HG02759 (cell line): ENCODE data around the gene TAS2R50.

Experiments used
- ATAC-seq: cut with Tn5 transposase; IDR thresholded peaks from one replicate; pipeline ENCODE4 v1.9.1; 2021; ENCODE audit warnings: mild to moderate bottlenecking, moderate library complexity; ENCODE audit not compliant: unreplicated experiment

The TAS2R50 gene, protein sequence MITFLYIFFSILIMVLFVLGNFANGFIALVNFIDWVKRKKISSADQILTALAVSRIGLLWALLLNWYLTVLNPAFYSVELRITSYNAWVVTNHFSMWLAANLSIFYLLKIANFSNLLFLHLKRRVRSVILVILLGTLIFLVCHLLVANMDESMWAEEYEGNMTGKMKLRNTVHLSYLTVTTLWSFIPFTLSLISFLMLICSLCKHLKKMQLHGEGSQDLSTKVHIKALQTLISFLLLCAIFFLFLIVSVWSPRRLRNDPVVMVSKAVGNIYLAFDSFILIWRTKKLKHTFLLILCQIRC

DNA sequence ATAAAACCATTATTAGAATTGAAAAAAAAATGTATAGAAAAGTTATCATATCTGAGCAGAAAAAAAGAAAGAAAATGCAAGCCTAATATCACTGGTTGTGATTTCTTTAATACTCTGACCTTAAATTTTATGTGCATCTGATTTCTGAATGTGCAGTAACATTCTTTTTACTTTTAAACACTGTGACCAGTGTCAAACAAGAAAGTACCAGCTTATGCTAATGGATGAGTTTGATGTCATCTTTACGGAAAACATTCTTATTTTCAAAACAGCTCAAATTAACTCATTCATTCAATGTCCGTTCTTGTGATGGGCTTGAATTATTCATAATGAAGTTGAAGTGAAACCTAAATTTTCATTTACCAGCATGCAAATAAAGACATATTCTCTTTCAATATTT, at the start of gene TAS2R50:
Gene TAS2R50 (minus strand): TSS at position 101 of the 400 bp plus-strand sequence. CDS start 52 bp downstream, at position 49.
- ATAC-seq = no peak

DNA sequence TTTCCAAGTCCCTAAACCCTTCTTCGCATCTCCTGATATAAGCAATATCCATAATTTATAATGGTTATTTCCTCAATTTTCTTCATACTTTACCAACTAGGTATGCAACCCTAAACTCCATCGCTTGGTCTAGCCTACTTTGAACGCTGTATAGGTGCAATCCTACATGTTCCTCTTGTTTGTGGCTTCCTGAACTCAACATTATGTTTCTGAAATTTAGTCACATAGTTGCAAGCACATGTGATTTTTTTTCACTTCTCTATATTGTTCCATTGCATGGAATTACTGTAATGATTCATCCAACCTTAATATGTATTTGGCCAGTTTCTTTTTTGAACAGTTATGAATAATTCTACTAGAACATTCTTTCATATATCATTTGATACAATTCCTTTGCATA, 47.2 kb upstream of the TAS2R50 start:
- ATAC-seq = peak; percentile 65

DNA sequence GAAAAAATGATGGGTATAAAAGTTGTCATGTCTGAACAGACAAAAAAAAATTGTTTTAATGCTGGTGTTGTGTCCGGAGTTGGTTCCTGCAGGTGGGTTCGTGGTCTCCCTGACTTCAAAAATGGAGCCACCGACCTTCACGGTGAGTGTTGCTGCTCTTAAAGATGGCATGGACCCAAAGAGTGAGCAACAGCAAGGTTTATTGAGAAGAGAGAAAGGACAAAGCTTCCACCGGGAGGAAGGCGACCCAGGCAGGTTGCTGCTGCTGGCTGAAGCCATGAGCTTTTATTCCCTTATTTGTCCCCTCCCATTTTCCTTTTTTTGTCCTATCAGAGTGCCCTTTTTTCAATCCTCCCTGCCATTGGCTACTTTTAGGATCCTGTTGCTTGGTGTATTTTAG, 44.6 kb upstream of the TAS2R50 start, which contains the start of gene TAS2R31:
Gene TAS2R31 (minus strand): TSS at position 101 of the 400 bp plus-strand sequence. CDS start 72 bp downstream, at position 29.
- no peak for ATAC-seq

DNA sequence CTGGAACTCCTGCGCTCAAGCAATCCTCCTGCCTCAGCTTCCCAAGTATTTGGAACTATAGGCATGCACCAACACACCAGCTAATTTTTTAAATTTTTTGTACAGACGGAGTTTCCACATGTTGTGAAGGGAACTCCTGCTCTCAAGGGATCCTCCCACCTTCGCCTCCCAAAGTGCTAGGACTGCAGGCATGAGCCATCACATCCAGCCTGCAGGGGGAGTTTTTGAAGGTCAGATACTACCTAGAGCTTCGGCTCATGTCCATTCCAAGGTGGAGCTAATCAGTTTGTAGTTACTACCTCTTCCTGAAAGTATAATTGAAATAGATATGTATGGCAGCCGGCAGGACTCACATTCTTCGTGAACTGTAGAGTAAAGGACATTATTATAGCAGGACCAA, 39.4 kb upstream of the TAS2R50 start:
- no peak for ATAC-seq

DNA sequence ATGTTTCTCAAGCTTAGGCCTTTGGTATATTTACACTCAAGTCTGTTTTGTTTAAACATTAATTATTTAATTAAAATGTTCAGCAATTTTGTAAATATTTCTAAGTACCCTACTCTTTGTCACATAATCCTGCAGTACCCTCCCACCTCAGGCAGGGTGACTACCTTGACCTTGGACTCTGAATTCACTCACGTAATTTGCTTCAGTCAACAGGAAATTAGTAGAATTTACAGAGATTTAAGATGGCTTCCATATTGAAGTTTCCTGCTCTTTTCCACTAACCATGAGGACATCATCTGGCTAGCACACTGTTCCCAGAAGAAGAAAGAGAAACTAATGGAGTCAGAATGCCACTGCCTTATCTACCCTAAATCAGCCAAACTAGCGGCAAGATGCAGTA, 36.7 kb upstream of the TAS2R50 start:
- ATAC-seq = no peak

DNA sequence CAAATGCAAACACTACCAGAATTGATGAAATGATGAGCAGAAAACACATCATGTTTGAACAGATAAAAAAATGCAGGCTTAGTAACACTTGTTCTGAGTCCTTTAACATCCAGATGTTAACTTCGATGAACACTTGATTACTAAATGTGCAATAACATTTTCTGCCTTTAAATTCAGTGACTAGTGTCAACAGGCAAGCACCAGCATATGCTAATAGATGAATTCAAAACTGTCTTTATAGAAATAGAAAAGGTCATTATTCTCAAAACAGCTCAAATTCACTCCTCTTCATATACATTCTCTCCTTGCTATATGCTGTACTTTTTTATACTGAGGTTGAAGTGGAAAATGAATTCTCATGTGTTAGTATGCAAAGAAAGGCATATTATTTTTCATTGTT, 35.8 kb upstream of the TAS2R50 start, which contains the start of gene TAS2R19:
Gene TAS2R19 (minus strand): TSS at position 101 of the 400 bp plus-strand sequence. CDS start 49 bp downstream, at position 52.
- no peak for ATAC-seq

DNA sequence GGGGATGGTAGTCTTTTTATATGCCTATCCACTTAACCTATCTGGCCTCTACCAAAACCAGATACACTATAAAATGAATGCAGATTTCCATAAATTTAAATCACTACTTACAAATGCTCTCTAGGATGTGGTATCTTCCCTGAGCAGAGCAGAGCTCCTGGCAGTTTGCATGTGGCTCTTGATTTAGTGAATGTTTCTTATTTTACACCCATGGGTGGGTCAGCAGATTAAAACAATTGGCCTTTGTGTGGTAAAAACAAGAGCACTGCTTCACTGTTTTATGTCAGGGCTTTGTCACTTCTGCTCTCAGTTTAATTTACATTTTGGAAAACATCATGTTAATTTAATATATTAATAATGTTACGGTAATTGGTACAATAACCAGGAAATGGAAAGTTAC, 30.2 kb upstream of the TAS2R50 start:
- ATAC-seq = no peak

DNA sequence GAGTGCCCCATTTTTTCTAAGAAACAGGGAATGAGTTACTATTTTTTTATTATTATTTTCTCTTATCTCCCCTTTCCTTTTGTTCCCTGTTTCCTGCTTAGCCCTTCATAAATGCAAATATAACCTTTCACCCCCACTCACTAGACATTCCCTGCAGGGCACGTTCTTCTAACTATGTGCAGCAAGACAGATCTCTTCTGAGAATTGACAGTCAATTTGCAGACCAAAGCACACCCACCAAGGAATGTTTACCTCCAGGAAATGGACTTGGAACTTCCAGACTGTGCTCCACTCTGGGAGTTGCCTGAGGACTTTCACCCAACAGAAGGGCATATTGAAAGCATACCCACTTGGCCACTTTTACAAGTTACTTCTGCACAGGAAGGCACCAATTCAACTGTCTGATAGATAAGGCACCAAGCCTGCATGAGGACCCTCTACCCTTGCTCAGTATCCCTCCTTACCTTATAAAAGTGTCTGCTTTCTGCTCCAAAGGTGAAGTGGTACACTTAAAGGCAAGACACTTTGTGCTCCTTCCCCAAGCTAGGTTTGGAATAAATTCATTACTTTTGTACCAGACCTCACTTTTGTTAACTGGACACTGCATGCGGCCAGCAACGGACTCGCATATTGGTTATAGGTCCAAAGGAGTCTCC, 29.2 kb upstream of the TAS2R50 start:
- no peak for ATAC-seq

DNA sequence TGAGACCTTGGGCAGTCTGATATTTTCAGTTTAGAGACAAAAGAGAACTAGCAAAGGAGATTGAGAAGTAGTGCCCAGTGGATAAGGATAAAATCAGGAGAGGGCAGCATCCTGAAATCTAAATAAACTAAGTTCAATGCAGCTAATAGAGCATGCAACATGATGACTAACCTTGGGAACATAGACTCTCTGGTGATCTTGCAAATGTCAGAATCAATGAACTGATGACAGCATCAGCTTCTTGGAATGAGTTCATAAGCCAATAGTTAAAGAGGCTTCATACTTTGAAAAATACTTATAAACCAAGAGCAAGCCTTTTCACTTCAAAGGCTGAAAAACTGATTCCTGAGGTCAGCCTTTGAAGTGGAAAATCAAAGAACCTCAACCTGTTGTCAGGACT, 27.5 kb upstream of the TAS2R50 start:
- no peak for ATAC-seq

DNA sequence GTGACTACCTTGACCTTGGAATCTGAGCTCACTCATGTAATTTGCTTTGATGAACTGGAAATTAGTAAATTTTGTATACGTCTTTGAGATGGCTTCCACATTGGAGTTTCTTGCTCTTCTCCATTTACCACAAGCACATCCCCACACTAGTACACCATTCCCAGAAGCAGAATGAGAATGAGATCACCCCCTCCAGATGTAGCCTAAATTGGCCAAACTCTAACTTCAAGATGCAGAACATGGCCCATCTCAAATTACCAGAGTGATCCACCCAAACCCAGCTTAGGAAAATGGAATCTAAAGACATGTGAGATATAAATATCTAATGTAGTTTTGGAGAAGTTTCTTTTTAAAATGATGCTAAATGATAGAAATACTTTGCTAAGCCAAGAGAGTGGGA, 20.9 kb upstream of the TAS2R50 start:
- ATAC-seq = no peak

DNA sequence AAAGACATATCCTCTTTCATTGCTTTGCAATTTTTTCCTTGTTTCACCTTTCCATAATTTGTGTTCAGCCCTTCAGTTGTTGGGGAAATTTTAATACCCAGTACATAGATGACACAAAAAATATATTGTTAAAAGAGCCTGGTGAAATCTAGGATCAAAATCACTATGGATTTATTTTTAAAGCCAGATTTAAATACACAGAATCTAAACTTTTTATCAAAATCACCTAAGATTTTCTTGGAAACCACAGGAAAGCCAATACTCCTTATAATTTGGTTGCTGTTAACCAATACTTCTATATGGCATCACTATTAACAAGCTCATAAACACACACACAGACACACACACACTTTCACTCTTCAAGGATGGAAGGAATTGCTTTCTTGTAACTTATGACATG, 11.5 kb upstream of the TAS2R50 start, which contains the start of gene TAS2R20:
Gene TAS2R20 (minus strand): TSS at position 101 of the 400 bp plus-strand sequence. CDS start 429 bp downstream, outside the sequence.
- no peak for ATAC-seq

DNA sequence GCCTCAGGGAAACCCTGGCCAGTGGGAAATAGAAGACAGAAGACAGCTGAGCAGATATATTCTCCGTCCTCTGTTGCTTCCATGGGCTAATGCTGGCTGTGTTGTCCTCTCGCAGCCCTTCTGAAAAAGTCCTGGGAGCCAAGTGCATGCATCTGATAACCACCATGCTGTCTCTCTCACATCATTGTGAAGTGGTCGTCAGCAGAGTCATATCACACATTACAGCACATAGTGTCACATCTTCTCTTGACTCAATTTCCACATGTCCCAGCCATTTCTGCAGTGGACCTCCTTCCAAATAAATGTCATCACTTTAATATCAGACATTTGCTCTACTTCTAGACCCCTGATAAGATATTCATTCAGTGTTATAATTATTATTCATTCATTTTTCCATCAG, 7.6 kb upstream of the TAS2R50 start:
- no peak for ATAC-seq

DNA sequence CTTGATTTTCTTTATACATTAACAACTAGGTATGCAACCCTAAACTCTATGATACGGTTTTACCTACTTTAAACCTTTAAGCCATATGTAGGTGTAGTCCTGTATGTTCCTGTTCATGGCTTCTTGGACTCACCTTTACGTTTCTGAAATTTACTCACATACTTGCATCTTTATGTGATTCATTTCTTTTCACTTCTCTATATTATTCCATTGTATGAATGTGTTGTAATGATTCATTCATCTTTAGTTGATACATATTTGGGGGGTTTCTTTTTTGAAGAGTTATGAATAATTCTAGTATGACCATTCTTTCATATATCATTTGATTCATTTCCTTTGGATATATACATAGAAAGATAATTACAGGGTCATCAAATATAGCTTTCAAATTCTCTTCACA, 2.4 kb upstream of the TAS2R50 start:
- no peak for ATAC-seq

DNA sequence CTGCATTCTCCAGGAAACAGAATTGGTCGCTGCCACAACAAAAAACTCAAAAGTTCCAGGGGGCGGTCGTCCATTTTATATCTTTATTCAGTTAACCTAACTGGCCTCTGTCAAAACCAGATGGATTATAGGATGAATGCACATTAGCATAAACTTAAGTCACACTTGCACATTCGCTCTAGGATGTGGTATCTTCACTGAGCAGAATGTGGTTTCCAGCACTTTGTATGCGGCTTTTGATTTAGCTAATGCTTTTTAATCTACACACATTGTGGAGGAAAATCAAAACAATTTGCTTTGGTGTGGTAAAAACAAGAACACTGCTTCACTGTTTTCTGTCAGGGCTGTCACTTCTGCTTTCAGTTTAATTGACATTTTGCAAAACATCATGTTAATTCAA, 4.5 kb downstream of the TAS2R50 start:
- ATAC-seq = no peak

DNA sequence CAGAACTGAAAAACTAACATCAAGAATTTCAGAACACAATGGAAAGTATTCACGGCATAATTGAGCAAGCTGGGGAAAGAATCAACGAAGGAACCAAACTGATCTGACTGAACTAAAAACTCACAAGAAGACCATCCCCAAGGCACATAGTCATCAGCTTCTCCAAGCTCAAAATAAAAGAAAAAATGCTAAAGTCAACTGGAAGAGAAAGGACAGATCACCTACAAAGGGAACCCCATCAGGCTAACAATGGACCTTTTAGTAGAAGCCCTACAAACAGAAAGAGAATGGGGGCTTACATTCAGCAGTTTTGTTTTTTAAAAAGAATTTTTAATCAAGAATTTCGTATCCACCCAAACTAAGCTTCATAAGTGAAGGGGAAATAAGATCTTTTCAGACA, 11.7 kb downstream of the TAS2R50 start:
- ATAC-seq = no peak

DNA sequence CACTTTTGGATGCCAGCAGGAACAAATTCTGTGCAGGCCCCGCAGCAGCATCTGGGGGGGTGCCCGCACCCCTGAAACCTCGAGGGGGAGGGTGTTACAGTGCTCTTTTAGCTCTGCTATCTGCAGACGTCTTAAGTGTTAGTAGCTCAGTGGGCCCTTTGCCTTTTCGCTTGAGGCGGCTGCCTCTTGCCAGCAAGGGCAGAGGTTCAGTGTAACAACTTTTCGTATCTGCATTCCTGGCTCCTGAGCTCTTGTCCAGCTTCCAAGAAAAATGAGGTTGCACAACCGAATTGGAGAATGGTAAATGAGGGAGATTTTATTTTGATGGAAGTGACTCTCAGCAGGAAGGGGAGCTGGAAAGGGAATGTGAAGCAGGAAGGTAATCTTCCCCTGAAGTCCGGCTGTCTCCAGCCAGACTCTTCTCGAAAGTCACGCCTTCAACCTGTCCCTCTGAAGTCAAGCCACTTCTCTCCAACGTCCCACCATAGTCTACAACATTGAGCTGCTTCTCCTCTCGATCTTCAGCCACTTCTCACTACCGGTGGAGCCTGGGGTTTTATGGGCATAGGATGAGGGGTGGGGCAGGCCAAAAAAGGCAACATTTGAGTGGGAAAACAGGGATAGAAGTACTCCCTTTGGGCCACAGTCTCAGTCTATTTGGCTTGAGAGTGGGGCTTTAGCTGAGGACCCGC, 17.8 kb downstream of the TAS2R50 start:
- ATAC-seq = no peak

DNA sequence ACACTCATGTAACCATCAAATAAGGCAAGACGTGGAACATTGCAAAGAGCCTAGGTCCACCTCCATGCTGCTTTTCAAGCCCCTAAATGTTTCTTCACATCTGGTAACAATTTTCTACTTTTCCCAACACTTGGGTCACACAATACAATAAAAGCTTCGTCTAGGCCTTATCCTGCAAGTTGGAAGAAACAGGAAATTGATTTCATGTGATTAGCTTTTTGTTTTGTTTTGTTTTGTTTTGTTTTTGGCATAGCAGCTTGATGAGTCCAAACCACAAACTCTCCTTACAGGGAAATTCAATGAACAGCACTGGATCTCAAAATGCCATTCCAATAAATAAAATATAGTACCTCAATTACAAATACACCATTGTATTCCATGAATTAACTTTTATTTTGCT, 19.3 kb downstream of the TAS2R50 start:
- no peak for ATAC-seq

DNA sequence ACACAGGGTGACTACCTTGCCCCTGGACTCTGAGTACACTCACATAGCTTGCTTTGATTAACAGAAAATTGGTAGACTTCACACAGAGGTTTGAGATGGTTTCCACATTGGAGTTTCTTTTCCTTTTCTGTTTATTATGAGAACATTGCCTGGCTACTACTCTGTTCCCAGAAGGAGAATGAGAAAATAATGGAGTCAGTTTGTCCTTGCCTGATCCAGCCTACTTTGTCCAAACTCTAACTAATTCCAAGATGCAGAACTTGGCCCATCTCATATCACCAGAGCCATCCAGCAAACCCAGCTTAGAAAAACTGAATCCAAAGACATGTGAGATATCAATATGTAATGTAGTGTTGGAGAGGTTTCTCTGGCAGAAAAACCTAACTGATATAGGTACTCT, 20.4 kb downstream of the TAS2R50 start:
- ATAC-seq = no peak

DNA sequence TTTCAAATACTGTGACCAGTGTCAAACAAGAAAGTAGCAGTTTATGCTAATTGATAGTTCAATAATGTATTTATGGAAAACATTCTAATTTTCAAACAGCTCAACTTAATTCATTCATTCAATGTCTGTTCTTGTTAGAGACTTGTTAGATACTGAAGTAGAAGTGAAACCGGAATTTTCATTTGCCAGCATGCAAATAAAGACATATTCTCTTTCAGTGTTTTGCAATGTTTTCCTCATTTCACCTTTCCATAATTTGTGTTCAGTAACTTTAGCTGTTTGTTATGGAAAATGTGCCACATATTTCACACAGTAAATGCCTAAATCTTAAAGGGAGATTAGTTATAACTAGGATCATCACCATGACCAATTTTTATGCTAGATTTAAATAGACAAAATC, 21.2 kb downstream of the TAS2R50 start:
- ATAC-seq = no peak

DNA sequence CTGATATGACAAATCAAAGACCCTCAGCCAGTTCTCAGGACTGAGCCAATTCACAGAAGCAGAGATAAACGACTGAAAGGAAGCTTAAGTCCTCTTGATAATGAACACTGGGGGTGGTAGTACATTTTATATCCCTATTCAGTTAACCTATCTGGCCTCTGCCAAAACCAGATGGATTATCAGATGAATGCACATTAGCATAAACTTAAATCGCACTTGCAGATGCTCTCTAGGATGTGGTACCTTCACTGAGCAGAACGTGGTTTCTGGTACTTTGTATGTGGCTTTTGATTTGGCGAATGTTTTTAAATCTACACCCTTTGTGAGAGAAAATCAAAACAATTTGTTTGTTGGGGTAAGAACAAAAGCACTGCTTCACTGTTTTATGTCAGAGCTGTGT, 26.5 kb downstream of the TAS2R50 start:
- no peak for ATAC-seq

DNA sequence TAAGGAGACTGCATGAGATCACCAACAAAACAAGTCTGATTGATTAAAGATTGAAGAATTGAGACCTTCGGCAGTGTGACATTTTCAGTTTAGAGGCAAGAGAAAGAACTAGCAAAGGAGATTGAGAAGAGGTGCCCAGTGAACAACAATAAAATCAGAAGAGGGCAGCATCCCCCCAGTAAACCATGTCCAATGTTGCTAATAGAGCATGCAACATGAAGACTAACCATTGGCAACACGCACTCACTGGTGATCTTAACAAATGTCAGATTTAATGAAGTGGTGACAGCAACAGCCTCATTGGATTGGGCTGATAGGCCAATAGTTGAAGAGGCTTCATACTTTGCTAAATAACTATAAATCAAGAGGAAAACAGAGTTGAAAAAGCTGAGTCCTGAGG, 26.9 kb downstream of the TAS2R50 start:
- no peak for ATAC-seq

DNA sequence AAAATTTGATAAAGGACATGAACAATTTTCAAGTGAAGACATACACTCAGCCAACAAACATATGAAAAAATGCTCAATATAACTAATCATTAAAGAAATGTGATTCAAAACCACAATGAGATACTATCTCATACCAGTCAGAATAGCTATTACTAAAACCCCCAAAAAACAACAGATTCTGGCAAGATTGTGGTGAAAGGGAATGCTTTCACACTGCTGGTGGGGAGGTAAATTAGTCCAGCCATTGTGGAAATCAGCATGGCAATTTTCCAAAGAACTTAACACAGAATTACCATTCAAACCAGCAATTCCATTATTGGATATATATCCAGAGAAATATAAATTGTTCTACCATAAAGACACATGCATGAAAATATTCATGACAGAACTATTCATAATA, 29.0 kb downstream of the TAS2R50 start:
- ATAC-seq = no peak
